ENCODE data around the gene WSCD2.

Gene WSCD2

DNA sequence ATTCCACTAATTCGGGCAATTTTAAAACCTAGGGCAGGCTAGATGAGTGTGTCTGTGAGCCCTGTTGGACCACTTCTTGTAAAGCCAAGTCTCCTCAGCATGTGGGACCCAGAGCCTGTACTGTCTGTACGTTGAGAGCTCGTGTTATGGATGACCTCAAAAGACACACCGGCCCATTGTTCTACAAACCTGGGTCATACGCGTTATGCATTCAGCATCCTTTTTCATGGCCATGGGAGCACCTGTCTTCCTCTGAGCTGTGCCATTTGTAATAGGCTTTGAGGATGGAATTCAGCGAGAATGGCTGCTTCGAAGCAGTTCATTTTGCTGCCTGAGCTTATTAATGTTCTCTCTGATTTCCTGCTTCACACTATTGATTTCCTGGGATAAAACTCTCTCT, 15.0 kb downstream of the WSCD2 start:
- TF ChIP-seq, protein P1, sequence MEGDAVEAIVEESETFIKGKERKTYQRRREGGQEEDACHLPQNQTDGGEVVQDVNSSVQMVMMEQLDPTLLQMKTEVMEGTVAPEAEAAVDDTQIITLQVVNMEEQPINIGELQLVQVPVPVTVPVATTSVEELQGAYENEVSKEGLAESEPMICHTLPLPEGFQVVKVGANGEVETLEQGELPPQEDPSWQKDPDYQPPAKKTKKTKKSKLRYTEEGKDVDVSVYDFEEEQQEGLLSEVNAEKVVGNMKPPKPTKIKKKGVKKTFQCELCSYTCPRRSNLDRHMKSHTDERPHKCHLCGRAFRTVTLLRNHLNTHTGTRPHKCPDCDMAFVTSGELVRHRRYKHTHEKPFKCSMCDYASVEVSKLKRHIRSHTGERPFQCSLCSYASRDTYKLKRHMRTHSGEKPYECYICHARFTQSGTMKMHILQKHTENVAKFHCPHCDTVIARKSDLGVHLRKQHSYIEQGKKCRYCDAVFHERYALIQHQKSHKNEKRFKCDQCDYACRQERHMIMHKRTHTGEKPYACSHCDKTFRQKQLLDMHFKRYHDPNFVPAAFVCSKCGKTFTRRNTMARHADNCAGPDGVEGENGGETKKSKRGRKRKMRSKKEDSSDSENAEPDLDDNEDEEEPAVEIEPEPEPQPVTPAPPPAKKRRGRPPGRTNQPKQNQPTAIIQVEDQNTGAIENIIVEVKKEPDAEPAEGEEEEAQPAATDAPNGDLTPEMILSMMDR (IDR thresholded peaks at IDR 0.05; ENCODE audit: borderline replicate concordance, insufficient read depth, low read depth, low read length): no peak
- no peak overlapping the region for H3K4me3 ChIP-seq (ENCODE audit: low read depth, low read length)

DNA sequence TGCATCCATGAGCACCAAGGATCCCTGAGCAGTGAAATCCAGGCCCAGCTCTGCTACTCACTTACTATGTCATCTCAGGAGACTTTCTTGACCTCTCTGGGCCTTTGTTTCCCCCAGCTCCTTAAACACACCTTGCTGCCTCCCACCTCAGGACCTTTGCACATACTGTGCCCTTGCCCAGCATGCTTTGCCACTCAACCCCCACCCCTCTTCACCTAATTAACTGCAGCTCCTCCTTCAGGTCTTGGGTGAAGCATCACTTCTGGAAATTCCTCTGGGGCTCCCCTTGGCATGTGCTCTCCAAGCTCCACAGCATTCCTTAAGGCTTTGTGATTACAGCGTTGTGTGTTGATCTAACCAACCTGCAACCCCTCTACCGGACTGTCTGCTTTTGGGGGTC, 15.9 kb downstream of the WSCD2 start:
- TF ChIP-seq, protein P1 (IDR thresholded peaks at IDR 0.05; ENCODE audit: borderline replicate concordance, insufficient read depth, low read depth, low read length): no peak
- no peak overlapping the region for H3K4me3 ChIP-seq (ENCODE audit: low read depth, low read length)

DNA sequence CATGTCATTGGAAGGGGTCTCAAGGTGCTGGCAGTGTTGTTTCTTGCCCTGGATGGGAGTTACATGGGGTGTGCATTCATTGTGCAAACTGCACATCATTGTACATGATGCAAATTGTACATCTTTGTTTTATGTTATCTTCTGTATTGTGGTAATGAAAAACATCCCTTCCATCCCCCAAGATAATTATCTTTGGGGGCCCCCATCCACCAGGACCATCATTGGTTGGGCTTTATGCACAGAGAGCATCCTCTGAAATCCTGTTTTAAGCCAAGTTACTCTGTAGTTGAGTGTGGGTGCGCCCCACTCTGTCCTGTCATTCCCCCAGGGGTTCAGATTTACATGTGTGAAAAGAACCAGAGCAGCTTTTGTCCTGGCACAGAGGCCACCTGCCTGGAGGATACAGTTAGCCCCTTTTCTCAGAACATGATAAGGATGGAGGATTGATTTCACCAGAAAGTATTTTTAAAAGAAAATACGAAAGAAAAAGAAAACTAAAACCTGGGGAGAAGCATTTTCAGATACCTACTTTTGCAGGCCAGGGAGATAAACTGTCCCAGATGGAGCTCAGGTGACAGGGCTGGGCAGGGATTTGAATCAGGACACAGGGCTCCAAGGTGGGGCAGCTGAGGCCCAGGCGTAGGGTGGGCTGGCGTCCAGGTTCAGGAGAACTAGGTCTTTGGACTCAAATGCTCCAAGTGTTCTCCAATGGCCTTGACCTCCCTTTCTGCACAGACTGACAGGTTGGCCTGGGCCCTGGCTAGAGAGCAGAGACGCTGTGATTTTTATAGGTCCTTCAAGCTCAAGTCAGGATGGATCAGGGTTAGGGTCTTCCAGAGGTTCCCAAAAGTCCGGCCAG, 17.2 kb downstream of the WSCD2 start:
- no peak overlapping the region for H3K4me3 ChIP-seq (ENCODE audit: low read depth, low read length)
- TF ChIP-seq, protein P1 (IDR thresholded peaks at IDR 0.05; ENCODE audit: borderline replicate concordance, insufficient read depth, low read depth, low read length): no peak

DNA sequence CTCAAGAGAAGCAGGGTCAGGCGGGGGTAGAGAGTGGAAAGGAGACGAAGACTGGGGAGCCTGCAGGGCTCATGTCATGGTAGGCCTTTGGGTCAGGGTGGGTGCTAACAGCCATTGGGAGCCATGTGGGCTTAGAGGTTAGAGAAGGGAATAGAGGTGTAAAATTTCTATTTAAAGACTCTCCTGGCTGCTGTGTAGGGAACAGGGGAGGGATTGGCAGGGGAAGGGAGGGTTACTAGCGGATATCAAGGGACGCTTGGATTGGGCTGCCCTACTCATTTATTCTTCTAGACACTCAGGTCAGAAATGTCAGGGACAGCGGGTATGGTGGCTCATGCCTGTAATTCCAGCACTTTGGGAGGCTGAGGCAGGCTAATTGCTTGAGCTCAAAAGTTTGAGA, 18.2 kb downstream of the WSCD2 start:
- no peak overlapping the region for H3K4me3 ChIP-seq (ENCODE audit: low read depth, low read length)
- TF ChIP-seq, protein P1 (IDR thresholded peaks at IDR 0.05; ENCODE audit: borderline replicate concordance, insufficient read depth, low read depth, low read length): no peak

DNA sequence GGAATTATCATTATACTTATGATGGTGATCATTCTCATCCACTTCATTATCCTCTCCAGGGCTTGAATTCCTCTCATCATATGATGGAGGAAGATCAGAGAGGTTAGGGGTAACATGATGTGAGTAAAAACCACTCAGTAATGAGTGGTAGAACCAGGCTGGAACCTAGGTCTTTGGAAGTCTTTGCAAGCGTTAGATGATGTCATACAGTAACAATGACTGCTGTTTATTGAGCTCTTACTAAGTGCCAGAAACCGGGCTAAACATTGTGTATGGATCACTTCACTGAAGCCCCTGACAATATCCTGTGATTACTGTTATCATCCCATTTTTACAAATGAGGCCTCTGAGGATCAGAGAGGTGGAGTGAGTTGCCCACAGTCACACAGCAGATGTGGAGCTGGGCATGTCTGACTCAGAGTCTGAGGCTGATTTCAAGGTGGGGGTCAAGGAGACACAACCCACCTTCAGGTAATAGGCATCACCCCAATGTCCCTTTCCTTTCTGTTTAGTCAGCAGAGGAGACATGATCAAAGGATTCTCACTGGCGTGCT, 19.5 kb downstream of the WSCD2 start:
- TF ChIP-seq, protein P1 (IDR thresholded peaks at IDR 0.05; ENCODE audit: borderline replicate concordance, insufficient read depth, low read depth, low read length): no peak

DNA sequence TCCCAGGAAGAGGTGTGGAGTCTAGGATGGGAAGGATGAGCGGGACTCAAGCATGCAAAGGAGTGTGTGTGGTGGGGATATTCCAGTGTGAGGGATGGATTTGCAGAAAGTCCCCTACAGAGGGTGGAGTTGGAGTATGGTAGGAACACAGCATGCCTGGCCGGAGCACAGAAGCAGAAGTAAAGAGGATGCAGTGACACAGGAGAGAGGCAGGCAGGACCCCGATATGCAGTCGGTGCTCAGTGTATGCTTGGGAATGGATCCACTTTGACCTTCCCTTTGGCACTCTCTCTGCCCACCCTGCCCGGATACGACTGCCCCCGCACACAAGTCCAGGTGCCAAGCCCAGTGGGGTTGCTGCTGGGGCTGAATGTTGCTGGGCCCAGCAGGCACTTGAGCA, 21.3 kb downstream of the WSCD2 start:
- TF ChIP-seq, protein P1 (IDR thresholded peaks at IDR 0.05; ENCODE audit: borderline replicate concordance, insufficient read depth, low read depth, low read length): no peak
- H3K4me3 ChIP-seq (ENCODE audit: low read depth, low read length): no peak overlapping the region

More for the DNA sequence above, 19.5 kb downstream of the WSCD2 start:
- H3K4me3 ChIP-seq (ENCODE audit: low read depth, low read length): no peak overlapping the region
